WTC11 (cell line): Measurements from ENCODE around the gene TMEM79. TPM values are rescaled to one million over a fixed set of nuclear protein-coding genes. Genes with fewer than 3 reads are reported as not detected.

Experiments used
- ATAC-seq: fragments of 200-7000 bp; cut with Tn5 transposase; 2 replicates; pipeline ENCODE4 v1.10.0; 2021; ENCODE audit warnings: mild to moderate bottlenecking, moderate library complexity
- Bru-seq: library from RNA; stranded (reverse); fragments of 400-500 nt; gene quantifications from one replicate; lab custom pipeline; 2021; lab: Mats Ljungman, UMichigan
- CTCF ChIA-PET: fragments of 300-600 bp; sonication (Branson Sonifier 250); formaldehyde crosslinking; loops from one replicate; lab custom pipeline; 2021; ENCODE audit warnings: antibody characterized with exemption; lab: Charles Lee
- POLR2A ChIA-PET: fragments of 350-600 bp; sonication (Branson Sonifier 250); formaldehyde crosslinking; loops from one replicate; lab custom pipeline; 2021; ENCODE audit warnings: antibody characterized with exemption; lab: Charles Lee
- DNase-seq: peaks from one replicate; pipeline ENCODE4 v3.0.0; 2021; ENCODE audit warnings: low spot score
- H3K27ac Mint-ChIP-seq: 2 replicates; pipeline ENCODE4 v1.8.0; 2021; ENCODE audit warnings: mixed read lengths
- H3K27me3 Mint-ChIP-seq: 2 replicates; pipeline ENCODE4 v1.8.0; 2021; ENCODE audit warnings: low read depth, mild to moderate bottlenecking, moderate library complexity, mixed read lengths
- H3K36me3 Mint-ChIP-seq: 2 replicates; pipeline ENCODE4 v1.8.0; 2021; ENCODE audit warnings: mixed read lengths
- H3K4me1 Mint-ChIP-seq: 2 replicates; pipeline ENCODE4 v1.8.0; 2022; ENCODE audit warnings: mixed read lengths
- H3K4me3 Mint-ChIP-seq: 2 replicates; pipeline ENCODE4 v1.8.0; 2021; ENCODE audit warnings: mild to moderate bottlenecking, moderate library complexity, mixed read lengths
- H3K9me3 Mint-ChIP-seq: 2 replicates; pipeline ENCODE4 v1.8.0; 2021; ENCODE audit warnings: mixed read lengths
- FOXJ3 ChIP-seq: sonication (generic); formaldehyde crosslinking; IDR thresholded peaks from 2 replicates; pipeline ENCODE4 v1.9.0; 2021; ENCODE audit warnings: missing genetic modification reagents, mild to moderate bottlenecking, borderline replicate concordance
- FOXK1 ChIP-seq: sonication (generic); formaldehyde crosslinking; IDR thresholded peaks from 2 replicates; pipeline ENCODE4 v1.8.0; 2022; ENCODE audit warnings: mild to moderate bottlenecking, moderate library complexity, missing genetic modification reagents
- GTF2I ChIP-seq: fragments of 250-450 bp; sonication (Bioruptor Pico); conservative IDR thresholded peaks from 2 replicates; pipeline ENCODE4 v1.4.0; 2021; ENCODE audit warnings: mild to moderate bottlenecking
- KAT7 ChIP-seq: sonication (generic); formaldehyde crosslinking; IDR thresholded peaks from 2 replicates; pipeline ENCODE4 v1.8.1; 2023; ENCODE audit warnings: missing genetic modification reagents, mild to moderate bottlenecking, borderline replicate concordance
- NFYB ChIP-seq: sonication (generic); formaldehyde crosslinking; conservative IDR thresholded peaks from 2 replicates; pipeline ENCODE4 v1.8.0; 2022; ENCODE audit warnings: low read depth, missing genetic modification reagents
- NR2C2 ChIP-seq: sonication (generic); formaldehyde crosslinking; IDR thresholded peaks from 2 replicates; pipeline ENCODE4 v1.8.0; 2022; ENCODE audit warnings: mild to moderate bottlenecking, missing genetic modification reagents
- OVOL2 ChIP-seq: fragments of 250-450 bp; sonication (Bioruptor Pico); IDR thresholded peaks from 2 replicates; pipeline ENCODE4 v1.9.0; 2021; ENCODE audit warnings: mild to moderate bottlenecking, borderline replicate concordance
- RORB ChIP-seq: fragments of 250-450 bp; sonication (Bioruptor Pico); IDR thresholded peaks from 2 replicates; pipeline ENCODE4 v1.9.0; 2021; ENCODE audit warnings: mild to moderate bottlenecking
- SMAD4 ChIP-seq: sonication (generic); formaldehyde crosslinking; IDR thresholded peaks from 2 replicates; pipeline ENCODE4 v1.8.0; 2022; ENCODE audit warnings: mild to moderate bottlenecking, missing genetic modification reagents
- TCF7 ChIP-seq: sonication (generic); formaldehyde crosslinking; IDR thresholded peaks from 2 replicates; pipeline ENCODE4 v1.8.0; 2022; ENCODE audit warnings: mild to moderate bottlenecking, low read depth, missing genetic modification reagents, moderate library complexity
- ZNF232 ChIP-seq: sonication (generic); formaldehyde crosslinking; IDR thresholded peaks from 2 replicates; pipeline ENCODE4 v1.8.0; 2022; ENCODE audit warnings: mild to moderate bottlenecking, missing genetic modification reagents
- ZNF317 ChIP-seq: sonication (generic); formaldehyde crosslinking; IDR thresholded peaks from 2 replicates; pipeline ENCODE4 v1.8.1; 2023; ENCODE audit warnings: low read depth, mild to moderate bottlenecking, moderate library complexity, missing genetic modification reagents, borderline replicate concordance
- ZNF416 ChIP-seq: fragments of 250-450 bp; sonication (Bioruptor Pico); IDR thresholded peaks from 2 replicates; pipeline ENCODE4 v1.9.0; 2021; ENCODE audit warnings: mild to moderate bottlenecking, inconsistent platforms
- ZNF423 ChIP-seq: fragments of 250-450 bp; sonication (Bioruptor Pico); IDR thresholded peaks from 2 replicates; pipeline ENCODE4 v2.1.2; 2022; ENCODE audit warnings: mild to moderate bottlenecking, moderate library complexity
- long read RNA-seq, 3 experiments: library from RNA in 1 of 3; library from capped mRNA in 1 of 3; library from polyadenylated mRNA in 1 of 3; unstranded in 2 of 3; stranded (forward) in 1 of 3; transcript quantifications; one replicate each; pipeline ENCODE4 v2.0.0, GENCODE V29; 2021
- total RNA-seq: library from RNA; stranded (reverse); gene quantifications from 3 replicates; pipeline ENCODE4 v1.2.3, GENCODE V29; 2021
- TF ChIP-seq, protein P1 (sequence below): sonication (generic); formaldehyde crosslinking; IDR thresholded peaks from 2 replicates; pipeline ENCODE4 v1.8.1; 2023; ENCODE audit warnings: mild to moderate bottlenecking, moderate library complexity, missing genetic modification reagents
- TF ChIP-seq, protein P2 (sequence below): sonication (generic); formaldehyde crosslinking; IDR thresholded peaks from 2 replicates; pipeline ENCODE4 v1.8.0; 2022; ENCODE audit warnings: mild to moderate bottlenecking, missing genetic modification reagents
- TF ChIP-seq, protein P3 (sequence below): sonication (generic); formaldehyde crosslinking; IDR thresholded peaks from 2 replicates; pipeline ENCODE4 v1.8.1; 2023; ENCODE audit warnings: mild to moderate bottlenecking, missing genetic modification reagents
- TF ChIP-seq, protein P4 (sequence below): fragments of 250-450 bp; sonication (Bioruptor Pico); IDR thresholded peaks from 2 replicates; pipeline ENCODE4 v1.9.0; 2021; ENCODE audit warnings: mild to moderate bottlenecking
- TF ChIP-seq, protein P5 (sequence below): sonication (generic); formaldehyde crosslinking; IDR thresholded peaks from 2 replicates; pipeline ENCODE4 v1.8.0; 2023; ENCODE audit warnings: mild to moderate bottlenecking, missing genetic modification reagents
- TF ChIP-seq, protein P6 (sequence below): sonication (generic); formaldehyde crosslinking; IDR thresholded peaks from 2 replicates; pipeline ENCODE4 v1.8.0; 2022; ENCODE audit warnings: mild to moderate bottlenecking, missing genetic modification reagents
- TF ChIP-seq, protein P7 (sequence below): sonication (generic); formaldehyde crosslinking; IDR thresholded peaks from 2 replicates; pipeline ENCODE4 v1.8.1; 2022; ENCODE audit warnings: missing genetic modification reagents, borderline replicate concordance

TMEM79 gene, protein sequence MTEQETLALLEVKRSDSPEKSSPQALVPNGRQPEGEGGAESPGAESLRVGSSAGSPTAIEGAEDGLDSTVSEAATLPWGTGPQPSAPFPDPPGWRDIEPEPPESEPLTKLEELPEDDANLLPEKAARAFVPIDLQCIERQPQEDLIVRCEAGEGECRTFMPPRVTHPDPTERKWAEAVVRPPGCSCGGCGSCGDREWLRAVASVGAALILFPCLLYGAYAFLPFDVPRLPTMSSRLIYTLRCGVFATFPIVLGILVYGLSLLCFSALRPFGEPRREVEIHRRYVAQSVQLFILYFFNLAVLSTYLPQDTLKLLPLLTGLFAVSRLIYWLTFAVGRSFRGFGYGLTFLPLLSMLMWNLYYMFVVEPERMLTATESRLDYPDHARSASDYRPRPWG
- total RNA-seq (2.2 to 2.7 TPM (median 2.4 TPM) in 3 replicates), Bru-seq, nascent RNA (percentile 47 among the genes with signal in this experiment)
- long read RNA-seq, experiment 1, partial matches to known transcripts = 1 of 9 reads
- long read RNA-seq, experiment 1, other reads (novel, unspliced or antisense) = 3 of 9 reads
- long read RNA-seq, experiment 2, partial matches to known transcripts = 0 of 4 reads
- long read RNA-seq, experiment 2, other reads (novel, unspliced or antisense) = 3 of 4 reads
- long read RNA-seq, experiment 3, partial matches to known transcripts = 1 of 5 reads
- long read RNA-seq, experiment 3, other reads (novel, unspliced or antisense) = 1 of 5 reads

DNA sequence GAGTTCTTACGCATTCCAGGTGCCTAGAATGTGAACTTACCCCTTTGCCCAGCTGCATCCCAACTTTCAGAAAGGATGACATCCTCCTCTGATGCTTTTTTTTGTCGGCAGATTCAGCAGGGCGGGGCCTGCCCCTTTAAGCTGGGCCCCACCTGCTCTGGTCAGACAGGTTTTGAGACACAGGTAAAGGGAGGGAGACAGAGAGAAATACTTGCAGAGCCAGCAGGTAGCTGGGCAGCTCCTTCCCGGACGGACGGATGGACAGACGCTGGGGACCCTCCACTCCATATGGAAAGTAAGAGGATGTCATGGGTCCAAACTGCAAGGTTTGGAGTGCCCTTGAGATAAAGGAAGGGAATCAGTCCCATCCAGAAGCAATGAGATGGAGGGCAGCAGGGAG is at the start of gene TMEM79:
Gene TMEM79, plus strand, starts transcription at position 214 of the 400 bp plus-strand sequence. CDS start 902 bp downstream, outside the sequence.
- no peaks in the 10 kb centered on the region for H3K9me3 Mint-ChIP-seq
- H3K4me3 Mint-ChIP-seq = peak within 1 kb of the TSS; percentile 97
- no peak for ATAC-seq
- ChIA-PET POLR2A (interaction anchor here (2.0 kb wide), 1 partner anchor 53 kb away, joined by 10 read pairs; the partner anchor contains the start of genes CCT3 and TSACC), CTCF (interaction anchor here (1.3 to 2.3 kb wide), 6 partner anchors 36 to 346 kb away, joined by 3 to 9 read pairs (median 5); no protein-coding TSS in a partner anchor)
- DNase-seq = no peak
- H3K27ac Mint-ChIP-seq = peak within 1 kb of the TSS; percentile 97
- peaks cover 24% of the 10 kb centered on the region for H3K4me1 Mint-ChIP-seq
- H3K36me3 Mint-ChIP-seq = no peaks in the 10 kb centered on the region
- TF ChIP-seq, protein P1, sequence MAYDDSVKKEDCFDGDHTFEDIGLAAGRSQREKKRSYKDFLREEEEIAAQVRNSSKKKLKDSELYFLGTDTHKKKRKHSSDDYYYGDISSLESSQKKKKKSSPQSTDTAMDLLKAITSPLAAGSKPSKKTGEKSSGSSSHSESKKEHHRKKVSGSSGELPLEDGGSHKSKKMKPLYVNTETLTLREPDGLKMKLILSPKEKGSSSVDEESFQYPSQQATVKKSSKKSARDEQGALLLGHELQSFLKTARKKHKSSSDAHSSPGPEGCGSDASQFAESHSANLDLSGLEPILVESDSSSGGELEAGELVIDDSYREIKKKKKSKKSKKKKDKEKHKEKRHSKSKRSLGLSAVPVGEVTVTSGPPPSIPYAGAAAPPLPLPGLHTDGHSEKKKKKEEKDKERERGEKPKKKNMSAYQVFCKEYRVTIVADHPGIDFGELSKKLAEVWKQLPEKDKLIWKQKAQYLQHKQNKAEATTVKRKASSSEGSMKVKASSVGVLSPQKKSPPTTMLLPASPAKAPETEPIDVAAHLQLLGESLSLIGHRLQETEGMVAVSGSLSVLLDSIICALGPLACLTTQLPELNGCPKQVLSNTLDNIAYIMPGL (CRISPR knock-in tag) = no peak
- no peak for TF ChIP-seq ZNF423
- TF ChIP-seq ZNF416 (CRISPR knock-in tag) = no peak
- no peak for TF ChIP-seq ZNF232
- no peak for TF ChIP-seq GTF2I (CRISPR knock-in tag)
- TF ChIP-seq NFYB (CRISPR knock-in tag) = no peak
- TF ChIP-seq, protein P2, sequence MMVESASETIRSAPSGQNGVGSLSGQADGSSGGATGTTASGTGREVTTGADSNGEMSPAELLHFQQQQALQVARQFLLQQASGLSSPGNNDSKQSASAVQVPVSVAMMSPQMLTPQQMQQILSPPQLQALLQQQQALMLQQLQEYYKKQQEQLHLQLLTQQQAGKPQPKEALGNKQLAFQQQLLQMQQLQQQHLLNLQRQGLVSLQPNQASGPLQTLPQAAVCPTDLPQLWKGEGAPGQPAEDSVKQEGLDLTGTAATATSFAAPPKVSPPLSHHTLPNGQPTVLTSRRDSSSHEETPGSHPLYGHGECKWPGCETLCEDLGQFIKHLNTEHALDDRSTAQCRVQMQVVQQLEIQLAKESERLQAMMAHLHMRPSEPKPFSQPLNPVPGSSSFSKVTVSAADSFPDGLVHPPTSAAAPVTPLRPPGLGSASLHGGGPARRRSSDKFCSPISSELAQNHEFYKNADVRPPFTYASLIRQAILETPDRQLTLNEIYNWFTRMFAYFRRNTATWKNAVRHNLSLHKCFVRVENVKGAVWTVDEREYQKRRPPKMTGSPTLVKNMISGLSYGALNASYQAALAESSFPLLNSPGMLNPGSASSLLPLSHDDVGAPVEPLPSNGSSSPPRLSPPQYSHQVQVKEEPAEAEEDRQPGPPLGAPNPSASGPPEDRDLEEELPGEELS (CRISPR knock-in tag) = no peak
- no peak for TF ChIP-seq ZNF317 (CRISPR knock-in tag)
- no peak for TF ChIP-seq SMAD4 (CRISPR knock-in tag)
- no peaks in the 10 kb centered on the region for H3K27me3 Mint-ChIP-seq

DNA sequence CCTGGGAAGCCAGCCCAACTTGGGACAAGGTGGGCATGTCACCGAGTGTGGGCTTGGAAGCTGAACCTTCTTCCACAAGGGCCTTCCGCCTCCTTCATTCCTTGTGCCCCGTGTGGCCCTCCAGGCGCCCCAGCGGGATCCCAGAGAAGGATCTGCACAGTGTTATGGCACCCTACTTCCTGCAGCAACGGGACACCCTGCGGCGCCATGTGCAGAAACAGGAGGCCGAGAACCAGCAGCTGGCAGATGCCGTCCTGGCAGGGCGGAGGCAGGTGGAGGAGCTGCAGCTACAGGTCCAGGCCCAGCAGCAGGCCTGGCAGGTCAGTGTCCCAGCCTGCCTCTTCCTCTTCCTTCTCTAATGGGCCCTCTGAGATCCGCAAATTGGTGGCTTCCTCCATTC is 48.0 kb upstream of the TMEM79 start:
- Mint-ChIP-seq H3K27me3 (no peaks in the 10 kb centered on the region), H3K4me1 (no peaks in the 10 kb centered on the region), H3K4me3 (no peak overlapping the region), H3K27ac (no peak overlapping the region), H3K36me3 (peaks cover 41% of the 10 kb centered on the region), H3K9me3 (no peaks in the 10 kb centered on the region)
- DNase-seq (no peak), ATAC-seq (no peak)
- CTCF ChIA-PET = no interaction called here
- POLR2A ChIA-PET = no interaction called here
- TF ChIP-seq, protein P3, sequence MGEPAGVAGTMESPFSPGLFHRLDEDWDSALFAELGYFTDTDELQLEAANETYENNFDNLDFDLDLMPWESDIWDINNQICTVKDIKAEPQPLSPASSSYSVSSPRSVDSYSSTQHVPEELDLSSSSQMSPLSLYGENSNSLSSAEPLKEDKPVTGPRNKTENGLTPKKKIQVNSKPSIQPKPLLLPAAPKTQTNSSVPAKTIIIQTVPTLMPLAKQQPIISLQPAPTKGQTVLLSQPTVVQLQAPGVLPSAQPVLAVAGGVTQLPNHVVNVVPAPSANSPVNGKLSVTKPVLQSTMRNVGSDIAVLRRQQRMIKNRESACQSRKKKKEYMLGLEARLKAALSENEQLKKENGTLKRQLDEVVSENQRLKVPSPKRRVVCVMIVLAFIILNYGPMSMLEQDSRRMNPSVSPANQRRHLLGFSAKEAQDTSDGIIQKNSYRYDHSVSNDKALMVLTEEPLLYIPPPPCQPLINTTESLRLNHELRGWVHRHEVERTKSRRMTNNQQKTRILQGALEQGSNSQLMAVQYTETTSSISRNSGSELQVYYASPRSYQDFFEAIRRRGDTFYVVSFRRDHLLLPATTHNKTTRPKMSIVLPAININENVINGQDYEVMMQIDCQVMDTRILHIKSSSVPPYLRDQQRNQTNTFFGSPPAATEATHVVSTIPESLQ = no peak
- no peak for TF ChIP-seq FOXJ3
- no peak for TF ChIP-seq OVOL2 (CRISPR knock-in tag)
- TF ChIP-seq ZNF317 (CRISPR knock-in tag) = no peak
- TF ChIP-seq TCF7 (CRISPR knock-in tag) = no peak
- no peak for TF ChIP-seq RORB
- no peak for TF ChIP-seq NR2C2 (CRISPR knock-in tag)
- TF ChIP-seq ZNF416 (CRISPR knock-in tag) = no peak
- TF ChIP-seq, protein P4, sequence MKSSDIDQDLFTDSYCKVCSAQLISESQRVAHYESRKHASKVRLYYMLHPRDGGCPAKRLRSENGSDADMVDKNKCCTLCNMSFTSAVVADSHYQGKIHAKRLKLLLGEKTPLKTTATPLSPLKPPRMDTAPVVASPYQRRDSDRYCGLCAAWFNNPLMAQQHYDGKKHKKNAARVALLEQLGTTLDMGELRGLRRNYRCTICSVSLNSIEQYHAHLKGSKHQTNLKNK (CRISPR knock-in tag) = no peak
- no peak for TF ChIP-seq KAT7 (CRISPR knock-in tag)
- TF ChIP-seq, protein P5, sequence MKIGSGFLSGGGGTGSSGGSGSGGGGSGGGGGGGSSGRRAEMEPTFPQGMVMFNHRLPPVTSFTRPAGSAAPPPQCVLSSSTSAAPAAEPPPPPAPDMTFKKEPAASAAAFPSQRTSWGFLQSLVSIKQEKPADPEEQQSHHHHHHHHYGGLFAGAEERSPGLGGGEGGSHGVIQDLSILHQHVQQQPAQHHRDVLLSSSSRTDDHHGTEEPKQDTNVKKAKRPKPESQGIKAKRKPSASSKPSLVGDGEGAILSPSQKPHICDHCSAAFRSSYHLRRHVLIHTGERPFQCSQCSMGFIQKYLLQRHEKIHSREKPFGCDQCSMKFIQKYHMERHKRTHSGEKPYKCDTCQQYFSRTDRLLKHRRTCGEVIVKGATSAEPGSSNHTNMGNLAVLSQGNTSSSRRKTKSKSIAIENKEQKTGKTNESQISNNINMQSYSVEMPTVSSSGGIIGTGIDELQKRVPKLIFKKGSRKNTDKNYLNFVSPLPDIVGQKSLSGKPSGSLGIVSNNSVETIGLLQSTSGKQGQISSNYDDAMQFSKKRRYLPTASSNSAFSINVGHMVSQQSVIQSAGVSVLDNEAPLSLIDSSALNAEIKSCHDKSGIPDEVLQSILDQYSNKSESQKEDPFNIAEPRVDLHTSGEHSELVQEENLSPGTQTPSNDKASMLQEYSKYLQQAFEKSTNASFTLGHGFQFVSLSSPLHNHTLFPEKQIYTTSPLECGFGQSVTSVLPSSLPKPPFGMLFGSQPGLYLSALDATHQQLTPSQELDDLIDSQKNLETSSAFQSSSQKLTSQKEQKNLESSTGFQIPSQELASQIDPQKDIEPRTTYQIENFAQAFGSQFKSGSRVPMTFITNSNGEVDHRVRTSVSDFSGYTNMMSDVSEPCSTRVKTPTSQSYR (CRISPR knock-in tag) = no peak
- TF ChIP-seq, protein P6, sequence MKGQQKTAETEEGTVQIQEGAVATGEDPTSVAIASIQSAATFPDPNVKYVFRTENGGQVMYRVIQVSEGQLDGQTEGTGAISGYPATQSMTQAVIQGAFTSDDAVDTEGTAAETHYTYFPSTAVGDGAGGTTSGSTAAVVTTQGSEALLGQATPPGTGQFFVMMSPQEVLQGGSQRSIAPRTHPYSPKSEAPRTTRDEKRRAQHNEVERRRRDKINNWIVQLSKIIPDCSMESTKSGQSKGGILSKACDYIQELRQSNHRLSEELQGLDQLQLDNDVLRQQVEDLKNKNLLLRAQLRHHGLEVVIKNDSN (CRISPR knock-in tag) = no peak
- TF ChIP-seq, protein P7, sequence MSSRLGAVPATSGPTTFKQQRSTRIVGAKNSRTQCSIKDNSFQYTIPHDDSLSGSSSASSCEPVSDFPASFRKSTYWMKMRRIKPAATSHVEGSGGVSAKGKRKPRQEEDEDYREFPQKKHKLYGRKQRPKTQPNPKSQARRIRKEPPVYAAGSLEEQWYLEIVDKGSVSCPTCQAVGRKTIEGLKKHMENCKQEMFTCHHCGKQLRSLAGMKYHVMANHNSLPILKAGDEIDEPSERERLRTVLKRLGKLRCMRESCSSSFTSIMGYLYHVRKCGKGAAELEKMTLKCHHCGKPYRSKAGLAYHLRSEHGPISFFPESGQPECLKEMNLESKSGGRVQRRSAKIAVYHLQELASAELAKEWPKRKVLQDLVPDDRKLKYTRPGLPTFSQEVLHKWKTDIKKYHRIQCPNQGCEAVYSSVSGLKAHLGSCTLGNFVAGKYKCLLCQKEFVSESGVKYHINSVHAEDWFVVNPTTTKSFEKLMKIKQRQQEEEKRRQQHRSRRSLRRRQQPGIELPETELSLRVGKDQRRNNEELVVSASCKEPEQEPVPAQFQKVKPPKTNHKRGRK (CRISPR knock-in tag) = no peak
- no peak for TF ChIP-seq FOXK1 (CRISPR knock-in tag)
